ACC112 (cell line): Measurements from ENCODE around the gene TRPC6.
"Not testable (repeated sequence)": the region's sequence is repeated elsewhere in the genome, so short reads cannot be mapped to it uniquely, and the experiment has no call there.

Experiments
- H2AFZ ChIP-seq: fragments of 200-600 bp; sonication (generic); one replicate; pipeline ENCODE4 v1.6.0; 2017; ENCODE audit warnings: antibody characterized with exemption, low read length; ENCODE audit not compliant: unreplicated experiment
- H3K27ac ChIP-seq: fragments of 200-600 bp; sonication (generic); 2 replicates; pipeline ENCODE4 v1.5.1; 2014; ENCODE audit warnings: low read depth, mild to moderate bottlenecking, antibody characterized with exemption, low read length, moderate library complexity
- H3K27me3 ChIP-seq: fragments of 200-600 bp; sonication (generic); 2 replicates; pipeline ENCODE4 v1.6.1; 2014; ENCODE audit warnings: mild to moderate bottlenecking, antibody characterized with exemption, low read length, moderate library complexity, mixed read lengths; ENCODE audit not compliant: insufficient read depth
- H3K36me3 ChIP-seq: fragments of 200-600 bp; sonication (generic); 2 replicates; pipeline ENCODE4 v1.6.1; 2016; ENCODE audit warnings: mild to moderate bottlenecking, antibody characterized with exemption, low read length, moderate library complexity, mixed read lengths; ENCODE audit not compliant: insufficient read depth
- H3K4me1 ChIP-seq: fragments of 200-600 bp; sonication (generic); one replicate; pipeline ENCODE4 v1.6.1; 2016; ENCODE audit warnings: low read length, mixed read lengths; ENCODE audit not compliant: insufficient read depth, unreplicated experiment, control insufficient read depth
- H3K4me3 ChIP-seq: fragments of 200-600 bp; sonication (generic); 2 replicates; pipeline ENCODE4 v1.5.1; 2014; ENCODE audit warnings: mild to moderate bottlenecking, low read depth, low read length
- H3K79me2 ChIP-seq: fragments of 200-600 bp; sonication (generic); one replicate; pipeline ENCODE4 v1.6.0; 2016; ENCODE audit warnings: low read length; ENCODE audit not compliant: control insufficient read depth, unreplicated experiment, insufficient read depth

The TRPC6 gene

DNA sequence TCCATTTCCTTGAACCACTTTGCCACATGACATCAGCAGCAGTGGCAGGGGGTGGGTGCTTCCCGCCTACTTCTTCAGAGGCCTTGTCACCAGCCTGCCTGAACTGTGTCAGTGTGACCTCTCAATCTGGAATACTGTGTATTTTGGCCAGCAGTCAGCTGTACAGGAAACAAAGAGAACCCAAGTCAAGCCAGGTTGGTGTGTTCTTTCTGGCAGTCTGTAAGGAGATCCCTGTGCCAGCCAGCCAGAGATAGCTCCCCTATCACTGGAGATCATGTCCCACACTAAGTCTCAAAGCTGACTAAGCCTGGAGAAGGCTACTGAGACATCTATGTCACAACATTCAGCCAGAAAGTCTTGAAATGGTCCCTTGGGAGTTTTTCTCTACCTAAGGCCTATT is 142.1 kb downstream of the TRPC6 start:
- H3K79me2 ChIP-seq: no peaks in the 10 kb centered on the region
- H2AFZ ChIP-seq: peak overlapping the region; percentile 5
- peaks cover 59% of the 10 kb centered on the region for H3K4me1 ChIP-seq
- no peaks in the 10 kb centered on the region for H3K27me3 ChIP-seq
- peak overlapping the region; percentile 96 for H3K27ac ChIP-seq
- peak overlapping the region; percentile 2; the same call in 1 of the 2 replicates for H3K4me3 ChIP-seq
- H3K36me3 ChIP-seq: no peaks in the 10 kb centered on the region

DNA sequence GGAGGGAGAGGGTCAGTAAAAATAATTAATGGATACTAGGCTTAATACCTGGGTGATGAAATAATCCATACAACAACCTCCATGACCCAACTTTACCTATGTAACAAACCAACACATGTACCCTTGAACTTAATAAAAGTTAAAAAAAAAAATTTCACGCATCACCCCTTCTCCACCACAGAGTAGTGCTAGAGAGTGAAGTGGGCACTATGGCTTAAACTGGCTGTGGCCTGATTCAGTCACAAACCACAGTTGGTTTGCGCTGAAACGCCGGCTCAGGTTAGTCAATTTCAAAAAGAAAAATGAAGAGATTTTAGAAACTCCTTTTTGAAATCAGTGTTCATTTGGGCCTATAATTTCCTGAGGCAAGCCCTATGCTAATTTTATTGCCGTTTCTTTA is 144.3 kb downstream of the TRPC6 start:
- no peaks in the 10 kb centered on the region for H3K36me3 ChIP-seq
- H3K27me3 ChIP-seq: peaks cover 7% of the 10 kb centered on the region
- no peaks in the 10 kb centered on the region for H3K79me2 ChIP-seq

GRCh38 chr11:101438708-101439107 is 145.1 kb downstream of the TRPC6 start:
- H3K79me2 ChIP-seq, H2AFZ ChIP-seq, H3K36me3 ChIP-seq, H3K27ac ChIP-seq, H3K4me3 ChIP-seq: not testable (repeated sequence)
- Histone ChIP-seq H3K4me1 (peaks cover 29% of the 10 kb centered on the region), H3K27me3 (peaks cover 14% of the 10 kb centered on the region)

More for the DNA sequence above, 144.3 kb downstream of the TRPC6 start:
- H2AFZ ChIP-seq: no peak overlapping the region
- no peak overlapping the region for H3K27ac ChIP-seq
- H3K4me3 ChIP-seq: no peak overlapping the region
- peaks cover 37% of the 10 kb centered on the region for H3K4me1 ChIP-seq

DNA sequence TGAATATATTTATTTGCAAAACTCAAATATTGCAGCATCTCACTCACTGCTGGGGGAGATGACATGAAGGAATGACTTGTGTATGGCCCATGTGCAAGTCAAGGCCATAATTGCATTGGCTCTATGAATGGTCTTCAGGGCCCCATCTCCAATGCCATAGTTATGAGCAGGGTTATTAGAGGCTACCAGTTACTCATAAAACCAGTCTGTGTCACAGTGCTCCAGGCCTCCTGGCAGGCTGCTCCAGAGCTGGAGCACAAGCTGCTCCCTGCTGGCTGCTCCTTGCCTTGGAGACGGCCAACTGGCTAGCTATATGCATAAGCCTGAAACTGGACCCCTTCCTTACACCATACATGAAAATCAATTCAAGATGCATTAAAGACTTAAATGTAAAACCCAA is 145.7 kb downstream of the TRPC6 start:
- Histone ChIP-seq H3K79me2 (no peaks in the 10 kb centered on the region), H2AFZ (no peak overlapping the region), H3K27ac (no peak overlapping the region), H3K4me1 (peaks cover 23% of the 10 kb centered on the region), H3K4me3 (no peak overlapping the region), H3K36me3 (no peaks in the 10 kb centered on the region), H3K27me3 (peaks cover 17% of the 10 kb centered on the region)

GRCh38 chr11:101436511-101437142 is 147.2 kb downstream of the TRPC6 start:
- peaks cover 17% of the 10 kb centered on the region for H3K27me3 ChIP-seq
- no peaks in the 10 kb centered on the region for H3K79me2 ChIP-seq
- no peak overlapping the region for H3K4me3 ChIP-seq
- no peak overlapping the region for H2AFZ ChIP-seq
- H3K27ac ChIP-seq: no peak overlapping the region
- no peaks in the 10 kb centered on the region for H3K36me3 ChIP-seq
- H3K4me1 ChIP-seq: peaks cover 9% of the 10 kb centered on the region

- H3K4me1 ChIP-seq: peaks cover 5% of the 10 kb centered on the region
- no peak overlapping the region for H3K4me3 ChIP-seq
- no peaks in the 10 kb centered on the region for H3K79me2 ChIP-seq
- H2AFZ ChIP-seq: no peak overlapping the region
- no peaks in the 10 kb centered on the region for H3K36me3 ChIP-seq
- peaks cover 17% of the 10 kb centered on the region for H3K27me3 ChIP-seq
- H3K27ac ChIP-seq: no peak overlapping the region
Observed at GRCh38 chr11:101435408-101435973, 148.3 kb downstream of the TRPC6 start.

DNA sequence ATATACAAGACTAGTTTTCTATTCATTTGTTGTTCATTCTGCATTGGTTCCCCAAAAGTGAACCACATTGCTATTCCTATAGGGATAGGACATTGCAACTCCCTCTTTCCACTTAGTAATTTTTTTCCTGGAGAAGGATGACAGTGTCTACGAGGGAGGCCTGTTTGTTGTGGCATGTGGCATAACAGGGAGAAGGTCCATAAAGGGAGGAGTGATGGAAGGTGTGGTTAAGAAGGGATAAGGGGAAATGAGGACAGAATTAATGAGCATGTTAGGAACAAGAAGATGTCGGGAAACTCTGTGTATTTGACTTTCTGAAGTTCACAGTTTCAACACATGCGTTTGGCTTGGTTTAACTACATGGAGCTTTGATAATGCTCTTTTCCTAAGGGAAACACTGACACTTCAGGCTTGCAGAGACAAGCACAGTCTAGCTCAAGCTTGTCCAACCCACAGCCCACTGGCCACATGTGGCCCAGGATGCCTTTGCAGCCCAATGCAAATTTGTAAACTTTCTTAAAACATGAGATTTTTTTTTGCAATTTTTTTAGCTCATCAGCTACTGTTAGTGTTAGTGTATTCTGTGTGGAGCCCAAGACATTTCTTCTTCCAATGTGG is 149.7 kb downstream of the TRPC6 start:
- Histone ChIP-seq H2AFZ (no peak overlapping the region), H3K4me3 (no peak overlapping the region), H3K79me2 (no peaks in the 10 kb centered on the region), H3K27ac (no peak overlapping the region), H3K36me3 (no peaks in the 10 kb centered on the region), H3K27me3 (peaks cover 17% of the 10 kb centered on the region), H3K4me1 (peaks cover 5% of the 10 kb centered on the region)

DNA sequence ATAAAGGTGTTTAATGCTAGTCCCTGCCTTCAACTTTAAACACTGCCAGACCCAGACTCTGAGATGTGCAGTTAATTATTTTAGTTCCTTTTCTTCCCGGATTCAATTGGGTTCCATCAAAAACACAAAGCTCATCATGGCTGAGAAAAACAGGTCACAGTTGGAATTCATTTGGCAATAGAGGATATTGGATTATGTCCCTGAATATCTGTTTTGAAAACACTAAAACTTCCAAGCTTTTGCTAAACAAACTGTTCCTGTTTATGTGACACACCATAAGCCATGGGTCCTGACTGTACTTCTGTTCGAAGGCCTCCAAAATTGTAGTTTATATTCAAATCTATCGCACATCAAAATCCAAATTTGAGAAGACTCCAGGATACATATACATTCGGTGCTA is 150.7 kb downstream of the TRPC6 start:
- Histone ChIP-seq H3K4me1 (peaks cover 5% of the 10 kb centered on the region), H2AFZ (no peak overlapping the region), H3K79me2 (no peaks in the 10 kb centered on the region), H3K27me3 (peaks cover 17% of the 10 kb centered on the region), H3K36me3 (no peaks in the 10 kb centered on the region), H3K27ac (no peak overlapping the region), H3K4me3 (no peak overlapping the region)

DNA sequence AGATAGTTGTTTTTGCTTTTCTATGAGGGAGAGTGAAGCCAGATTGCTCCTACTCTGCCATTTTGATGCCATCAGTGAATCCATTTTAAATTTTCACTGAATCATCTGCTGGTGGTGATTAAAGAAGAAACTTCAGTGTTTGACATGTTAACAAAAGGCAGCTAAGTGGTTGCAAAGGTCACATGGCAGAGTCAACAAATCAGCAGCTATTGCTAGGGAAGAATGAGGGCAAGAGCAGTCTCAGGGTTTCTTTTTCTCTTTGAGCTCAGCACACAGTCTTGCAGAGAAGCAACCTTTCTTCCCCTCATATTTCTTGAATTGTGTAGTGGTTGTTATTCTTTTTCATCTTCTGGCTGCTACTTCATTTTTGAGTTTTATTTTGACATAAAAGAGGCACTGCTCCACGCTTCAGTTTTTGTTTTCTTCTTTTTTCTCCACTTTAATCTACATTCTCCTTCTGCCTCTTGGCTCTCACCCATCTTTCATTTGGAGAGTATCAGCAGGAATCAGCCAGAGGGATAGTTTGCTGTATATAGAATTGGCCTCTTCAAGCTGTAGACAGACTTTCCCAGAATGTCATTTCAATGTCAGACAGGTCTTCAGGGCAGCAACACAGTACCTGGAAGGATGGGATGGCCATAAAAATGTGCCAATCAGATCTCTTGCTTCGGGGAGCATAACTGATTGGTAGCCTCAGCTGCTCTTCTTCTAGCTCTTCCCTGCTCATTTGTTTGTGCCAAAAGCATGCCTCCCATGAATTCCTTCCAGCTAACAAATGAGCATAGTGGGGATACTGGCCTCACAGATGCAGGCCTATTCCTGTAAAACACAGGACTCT is 153.9 kb downstream of the TRPC6 start:
- H3K4me3 ChIP-seq: no peak overlapping the region
- peaks cover 5% of the 10 kb centered on the region for H3K4me1 ChIP-seq
- H3K36me3 ChIP-seq: no peaks in the 10 kb centered on the region
- H2AFZ ChIP-seq: no peak overlapping the region
- peaks cover 15% of the 10 kb centered on the region for H3K27me3 ChIP-seq
- no peak overlapping the region for H3K27ac ChIP-seq
- H3K79me2 ChIP-seq: no peaks in the 10 kb centered on the region

DNA sequence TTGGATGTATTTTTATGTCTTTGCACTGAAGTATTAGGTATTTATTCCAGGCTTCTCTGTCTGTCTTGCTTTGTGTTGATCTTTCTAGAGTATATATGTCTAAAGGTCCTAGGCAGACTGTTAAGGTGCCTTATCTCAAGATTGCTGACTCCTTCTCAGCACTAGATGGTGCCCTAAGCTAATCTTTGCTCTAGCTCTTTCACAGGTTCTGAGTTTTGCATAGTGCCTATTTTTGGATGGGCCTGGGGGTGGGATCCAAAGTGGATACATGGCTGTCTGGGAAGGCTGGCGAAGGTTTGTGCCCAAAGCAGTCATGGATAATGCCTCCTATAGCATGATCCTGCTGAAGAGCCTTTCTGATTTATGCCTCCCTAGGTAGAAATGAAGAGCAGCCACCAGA is 154.9 kb downstream of the TRPC6 start:
- peaks cover 5% of the 10 kb centered on the region for H3K4me1 ChIP-seq
- no peak overlapping the region for H3K4me3 ChIP-seq
- H3K27ac ChIP-seq: no peak overlapping the region
- H3K36me3 ChIP-seq: no peaks in the 10 kb centered on the region
- peaks cover 7% of the 10 kb centered on the region; the same call in 1 of the 2 replicates for H3K27me3 ChIP-seq
- H3K79me2 ChIP-seq: no peaks in the 10 kb centered on the region
- no peak overlapping the region for H2AFZ ChIP-seq
